ENCODE results near the gene VTI1A.

DNA sequence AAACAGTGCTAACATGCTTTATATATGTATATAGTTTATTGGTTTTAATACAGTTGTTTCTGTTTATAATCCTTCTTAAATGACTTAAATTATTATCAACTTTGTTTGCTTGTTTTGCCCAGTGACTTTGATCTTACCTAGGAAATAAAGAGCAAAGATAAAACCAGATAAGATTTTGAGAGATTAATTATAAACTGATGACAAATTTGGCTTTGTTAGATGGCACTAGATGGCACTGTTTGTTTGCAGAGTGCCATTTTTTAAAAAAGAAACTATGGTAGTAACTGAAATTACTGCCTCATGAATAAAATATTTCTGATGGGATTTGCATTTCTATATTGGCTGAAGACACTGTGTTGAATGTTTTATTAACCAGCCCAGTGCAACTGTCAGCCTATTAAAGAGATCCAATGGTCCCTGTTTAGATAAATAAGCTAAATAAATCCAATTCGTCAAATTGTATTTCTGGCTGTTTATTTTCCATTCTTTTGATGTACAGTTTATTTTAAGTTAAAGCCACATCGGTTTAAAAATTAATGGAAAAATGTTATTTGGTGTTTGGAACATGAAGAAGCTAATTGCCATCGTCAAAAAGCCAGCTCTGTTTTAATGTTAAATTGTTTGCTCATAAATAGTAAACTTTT, 28.7 kb downstream of the VTI1A start:
- TF ChIP-seq CTCF (IDR thresholded peaks at IDR 0.05), result peak in 1 of 4 experiments; percentile 14
- TF ChIP-seq POLR2A (IDR thresholded peaks at IDR 0.05), result no peak

Data from sigmoid colon (tissue), 3 donors.